SK-N-SH (cell line): Measurements from ENCODE around the gene FYCO1.

Experiments
- EZH2phosphoT487 ChIP-seq: fragments of 200-600 bp; sonication (generic); IDR thresholded peaks from 2 replicates; pipeline ENCODE4 v1.6.1; 2017; ENCODE audit warnings: low read depth, mixed run types, mild to moderate bottlenecking, antibody characterized with exemption, moderate library complexity, borderline replicate concordance
- GABPA ChIP-seq: IDR thresholded peaks from 2 replicates; pipeline ENCODE4 v1.4.0; 2012; ENCODE audit warnings: low read depth, mild to moderate bottlenecking
- MXI1 ChIP-seq: IDR thresholded peaks from 2 replicates; pipeline ENCODE4 v1.6.1; 2012; ENCODE audit warnings: mild to moderate bottlenecking, low read depth, low read length, improper control_type of control experiment
- NRF1 ChIP-seq: IDR thresholded peaks from 2 replicates; pipeline ENCODE4 v1.6.1; 2012; ENCODE audit warnings: low read depth, mild to moderate bottlenecking, low read length
- RAD21 ChIP-seq: IDR thresholded peaks from 2 replicates; pipeline ENCODE4 v1.6.1; 2012; ENCODE audit warnings: mild to moderate bottlenecking, low read length
- RCOR1 ChIP-seq: fragments of 150-350 bp; IDR thresholded peaks from 2 replicates; pipeline ENCODE4 v1.6.1; 2017; ENCODE audit warnings: antibody characterized with exemption, low read length
- SIN3A ChIP-seq: IDR thresholded peaks from 2 replicates; pipeline ENCODE4 v1.6.1; 2012; ENCODE audit warnings: low read depth, mild to moderate bottlenecking, low read length, moderate library complexity, borderline replicate concordance
- SMC3 ChIP-seq: IDR thresholded peaks from 2 replicates; pipeline ENCODE4 v1.6.1; 2012; ENCODE audit warnings: low read depth, low read length, improper control_type of control experiment
- TEAD4 ChIP-seq: IDR thresholded peaks from 2 replicates; pipeline ENCODE4 v1.4.0; 2012; ENCODE audit warnings: mild to moderate bottlenecking, borderline replicate concordance; ENCODE audit not compliant: insufficient read depth
- TF ChIP-seq, protein P1 (sequence below): fragments of 200-600 bp; sonication (generic); IDR thresholded peaks from 2 replicates; pipeline ENCODE4 v1.6.1; 2017; ENCODE audit warnings: antibody characterized with exemption, mild to moderate bottlenecking, moderate library complexity

DNA sequence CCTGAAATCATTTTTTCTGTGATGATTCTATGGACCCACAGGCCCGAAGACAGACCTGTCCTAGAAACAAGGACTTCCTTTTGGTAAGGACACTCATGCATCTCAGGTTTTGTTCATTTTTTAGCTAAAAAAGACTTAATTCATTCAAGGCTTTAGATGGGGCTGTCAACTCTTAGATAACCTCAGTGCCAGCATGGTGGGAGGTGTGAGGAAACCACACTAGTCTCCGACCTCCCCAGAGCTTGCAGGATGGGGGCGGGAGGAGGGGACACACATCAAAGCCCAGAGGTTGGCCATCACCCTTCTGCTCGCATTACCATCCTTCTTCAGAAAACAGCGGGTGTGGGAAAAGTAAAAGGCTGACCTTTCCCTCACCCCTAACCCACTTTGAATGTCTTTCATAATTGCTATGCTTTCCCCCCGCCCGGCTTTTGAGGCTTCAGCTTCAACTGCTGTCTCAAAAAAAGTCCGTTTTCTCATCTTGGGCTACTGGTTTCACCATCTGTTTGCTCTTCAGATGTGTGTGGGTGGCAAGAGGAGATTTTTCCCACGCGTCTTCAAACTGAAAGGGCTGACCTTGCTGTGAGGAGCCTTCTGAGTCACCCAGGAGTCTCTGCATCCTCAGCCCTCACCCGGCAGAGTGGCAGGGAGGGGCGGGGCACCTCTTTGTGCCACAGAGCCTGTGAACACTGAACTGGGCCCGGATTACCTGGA is 79.9 kb downstream of the FYCO1 start:
- TF ChIP-seq, protein P1, sequence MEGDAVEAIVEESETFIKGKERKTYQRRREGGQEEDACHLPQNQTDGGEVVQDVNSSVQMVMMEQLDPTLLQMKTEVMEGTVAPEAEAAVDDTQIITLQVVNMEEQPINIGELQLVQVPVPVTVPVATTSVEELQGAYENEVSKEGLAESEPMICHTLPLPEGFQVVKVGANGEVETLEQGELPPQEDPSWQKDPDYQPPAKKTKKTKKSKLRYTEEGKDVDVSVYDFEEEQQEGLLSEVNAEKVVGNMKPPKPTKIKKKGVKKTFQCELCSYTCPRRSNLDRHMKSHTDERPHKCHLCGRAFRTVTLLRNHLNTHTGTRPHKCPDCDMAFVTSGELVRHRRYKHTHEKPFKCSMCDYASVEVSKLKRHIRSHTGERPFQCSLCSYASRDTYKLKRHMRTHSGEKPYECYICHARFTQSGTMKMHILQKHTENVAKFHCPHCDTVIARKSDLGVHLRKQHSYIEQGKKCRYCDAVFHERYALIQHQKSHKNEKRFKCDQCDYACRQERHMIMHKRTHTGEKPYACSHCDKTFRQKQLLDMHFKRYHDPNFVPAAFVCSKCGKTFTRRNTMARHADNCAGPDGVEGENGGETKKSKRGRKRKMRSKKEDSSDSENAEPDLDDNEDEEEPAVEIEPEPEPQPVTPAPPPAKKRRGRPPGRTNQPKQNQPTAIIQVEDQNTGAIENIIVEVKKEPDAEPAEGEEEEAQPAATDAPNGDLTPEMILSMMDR: no peak
- no peak for TF ChIP-seq RAD21
- TF ChIP-seq NRF1: no peak
- no peak for TF ChIP-seq TEAD4
- no peak for TF ChIP-seq SIN3A
- no peak for TF ChIP-seq EZH2phosphoT487
- no peak for TF ChIP-seq MXI1
- TF ChIP-seq SMC3: no peak
- no peak for TF ChIP-seq RCOR1
- TF ChIP-seq GABPA: no peak
